ENCODE data around the gene MEF2B.

GRCh38 chr19:19214892-19215291, 44.8 kb upstream of the MEF2B start:
- TF ChIP-seq POLR2A (IDR thresholded peaks at IDR 0.05; ENCODE audit: low read depth, low read length) (no peak), CTCF (IDR thresholded peaks at IDR 0.05 in 2 of 3, conservative IDR thresholded peaks at IDR 0.05 in 1 of 3; ENCODE audit: control insufficient read depth in 2 of 3, extremely low read depth in 1 of 3, insufficient read depth in 1 of 3, low read depth in 3 of 3, low read length in 3 of 3) (no peak), E2F4 (IDR thresholded peaks at IDR 0.05; ENCODE audit: low read depth, low read length) (no peak)
